Uterus (tissue), 2 donors: ENCODE data around the gene TTLL6.

Experiments
- CTCF ChIP-seq, 4 experiments: fragments of 200-600 bp in 2 of 4; fragments of 450-650 bp in 2 of 4; sonication (generic) in 2 of 4; IDR thresholded peaks; one replicate each; pipeline ENCODE4 v1.5.1; 2016 to 2019; ENCODE audit warnings: antibody characterized with exemption in 4 of 4, mild to moderate bottlenecking in 2 of 4, moderate library complexity in 1 of 4
- POLR2A ChIP-seq, 2 donors: fragments of 450-650 bp; IDR thresholded peaks; one replicate each; pipeline ENCODE4 v1.6.1; 2016; ENCODE audit warnings: antibody characterized with exemption in 2 of 2, mild to moderate bottlenecking in 1 of 2, moderate library complexity in 1 of 2

DNA sequence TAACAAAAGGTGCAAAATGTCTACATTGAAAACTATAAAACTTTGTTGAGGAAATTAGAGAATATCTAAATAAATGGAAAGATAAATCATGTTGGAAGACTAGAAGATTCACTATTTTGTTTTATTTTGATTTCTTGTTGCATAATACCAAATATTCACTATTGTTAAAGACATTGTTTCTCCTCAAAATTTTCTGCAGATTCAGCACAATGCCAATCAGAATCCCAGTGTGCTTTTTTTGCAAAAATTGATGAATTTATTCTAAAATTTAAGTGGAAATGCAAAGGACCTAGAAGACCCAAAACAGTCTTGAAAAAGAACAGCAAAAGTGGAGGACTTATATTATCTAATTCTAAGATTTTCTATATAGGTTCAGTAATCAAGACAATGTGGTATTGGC lies 40.4 kb downstream of the TTLL6 start:
- TF ChIP-seq CTCF (IDR thresholded peaks at IDR 0.05) (no peak), POLR2A (IDR thresholded peaks at IDR 0.05) (no peak)
